Small intestine (tissue), 7 donors: ENCODE measurements around the gene TNFRSF12A. TPM values are rescaled to one million over a fixed set of nuclear protein-coding genes. Genes with fewer than 3 reads are reported as not detected.
A peak's percentile ranks its signal among the peaks of the same experiment; 100 is the strongest.
"Not testable (repeated sequence)": the region's sequence is repeated elsewhere in the genome, so short reads cannot be mapped to it uniquely, and the experiment has no call there.

Source experiments
- DNase-seq, 2 donors: peaks; one replicate each; pipeline versions ENCODE4 v3.0.0 to v3.0.0-alpha.2; 2013
- FAIRE-seq: peaks from 2 replicates; lab custom pipeline; 2012; peaks lifted over from hg19 to GRCh38; lab: Jason Lieb, UNC
- H3K27ac ChIP-seq, 3 donors: one replicate each; pipeline ENCODE4 v1.5.1; 2013; ENCODE audit warnings: low read length in 2 of 3, mild to moderate bottlenecking in 2 of 3, control low read depth in 1 of 3, inconsistent platforms in 1 of 3, low read depth in 1 of 3, moderate library complexity in 1 of 3
- H3K27me3 ChIP-seq, 3 donors: one replicate each; pipeline ENCODE4 v1.6.1; 2013; ENCODE audit warnings: low read length in 3 of 3, inconsistent platforms in 1 of 3; ENCODE audit not compliant: control insufficient read depth in 3 of 3, insufficient read depth in 3 of 3
- H3K36me3 ChIP-seq, 3 donors: one replicate each; pipeline ENCODE4 v1.6.1; 2013; ENCODE audit warnings: low read length in 3 of 3, inconsistent platforms in 1 of 3, low read depth in 1 of 3, mild to moderate bottlenecking in 1 of 3, moderate library complexity in 1 of 3; ENCODE audit not compliant: control insufficient read depth in 3 of 3, insufficient read depth in 2 of 3
- H3K4me1 ChIP-seq, 3 donors: one replicate each; pipeline ENCODE4 v1.6.1; 2013; ENCODE audit warnings: low read length in 2 of 3, inconsistent platforms in 1 of 3, low read depth in 1 of 3, mild to moderate bottlenecking in 1 of 3, moderate library complexity in 1 of 3; ENCODE audit not compliant: control insufficient read depth in 3 of 3, insufficient read depth in 2 of 3
- H3K4me3 ChIP-seq, 3 donors: one replicate each; pipeline ENCODE4 v1.5.1; 2013; ENCODE audit warnings: low read length in 3 of 3, control low read depth in 1 of 3, inconsistent platforms in 1 of 3, low read depth in 1 of 3, mild to moderate bottlenecking in 1 of 3, moderate library complexity in 1 of 3
- H3K9me3 ChIP-seq, 2 donors: one replicate each; pipeline ENCODE4 v1.6.1; 2013; ENCODE audit warnings: low read depth in 1 of 2, low read length in 1 of 2; ENCODE audit not compliant: control insufficient read depth in 2 of 2, insufficient read depth in 1 of 2
- WGBS, 3 donors: extraction: QIAGEN DNeasy Blood & Tissue Kit; methylation state at CpG; one replicate each; pipeline ENCODE4 v1.1.7; 2013; 5-methylcytosine and 5-hydroxymethylcytosine counted together
- polyA plus RNA-seq, 4 donors: library from polyadenylated mRNA; stranded (reverse) in 3 of 4; unstranded in 1 of 4; fragments of 200-250 nt in 3 of 4; fragments of 120-200 nt in 1 of 4; gene quantifications; one replicate each; pipeline versions ENCODE4 v1.2.1 to v1.2.3, GENCODE V29; 2013
- donor health status: healthy with polysubstance abuse.
- donor health status: control.
- donor health status: control.
- donor health status: Bipolar disorder and iron deficiency.
- donor health status: healthy.

TNFRSF12A gene
- polyA plus RNA-seq, 4 donors = 27.4 to 259 (median 80.2) TPM

DNA sequence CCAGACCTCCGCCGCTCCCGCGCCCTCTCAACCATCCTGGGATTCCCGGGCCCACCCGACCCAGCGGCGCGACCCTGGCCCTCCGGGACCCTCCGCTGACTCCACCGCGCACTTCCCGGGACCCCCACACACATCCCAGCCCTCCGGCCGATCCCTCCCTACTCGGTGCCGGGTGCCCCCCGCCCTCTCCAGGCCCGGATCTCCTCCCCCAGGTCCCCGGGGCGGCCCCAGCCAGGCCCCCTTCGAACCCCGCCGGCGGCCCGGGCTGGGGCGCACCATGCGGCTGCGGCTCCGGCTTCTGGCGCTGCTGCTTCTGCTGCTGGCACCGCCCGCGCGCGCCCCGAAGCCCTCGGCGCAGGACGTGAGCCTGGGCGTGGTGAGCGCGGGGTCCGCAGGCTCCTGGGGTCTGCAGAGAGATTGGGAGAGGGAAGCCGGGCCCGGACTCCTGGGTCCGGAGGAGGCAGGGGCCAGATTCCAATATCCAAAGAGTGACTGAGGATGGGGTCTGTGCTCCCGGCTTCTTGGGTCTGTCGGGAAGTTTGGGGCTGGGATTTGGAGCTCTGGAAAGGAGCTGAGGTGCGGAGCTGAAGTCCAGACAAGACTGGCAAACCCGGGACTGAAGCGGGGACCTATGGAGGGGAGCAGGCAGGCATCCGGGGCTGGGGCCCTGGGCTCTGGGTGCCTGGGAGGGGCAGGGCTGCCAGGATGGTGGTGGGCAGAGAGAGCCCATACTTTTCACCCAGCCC, 26.6 kb downstream of the TNFRSF12A start:
- DNase-seq (no peak), FAIRE-seq (no peak)
- WGBS, 3 donors = 2% methylated on average over 41 to 54 of the region's 54 CpGs
- H3K4me3 ChIP-seq = peak overlapping the region in 1 of 3 donors; percentile 43
- H3K4me1 ChIP-seq = peaks cover 0 to 7% (median 3%) of the 10 kb centered on the region in 3 donors
- no peaks in the 10 kb centered on the region for H3K36me3 ChIP-seq
- H3K27me3 ChIP-seq = peaks cover 0 to 93% (median 12%) of the 10 kb centered on the region in 3 donors
- no peak overlapping the region for H3K27ac ChIP-seq
- H3K9me3 ChIP-seq = peaks cover 0 to 2% of the 10 kb centered on the region in 2 donors

DNA sequence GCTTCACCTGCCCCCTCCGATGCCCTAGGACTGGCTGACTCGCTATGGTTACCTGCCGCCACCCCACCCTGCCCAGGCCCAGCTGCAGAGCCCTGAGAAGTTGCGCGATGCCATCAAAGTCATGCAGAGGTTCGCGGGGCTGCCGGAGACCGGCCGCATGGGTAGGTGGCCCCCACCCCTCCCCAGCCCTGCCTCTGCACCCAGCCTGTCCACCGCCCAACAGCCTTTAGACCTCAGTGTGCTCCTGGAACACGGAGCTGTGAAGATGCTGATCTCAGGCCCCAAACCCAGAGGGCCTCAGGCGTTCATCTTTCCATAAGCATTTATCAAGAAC, 27.2 kb downstream of the TNFRSF12A start:
- no peak overlapping the region for H3K27ac ChIP-seq
- FAIRE-seq = no peak
- peaks cover 0 to 87% (median 12%) of the 10 kb centered on the region in 3 donors for H3K27me3 ChIP-seq

DNA sequence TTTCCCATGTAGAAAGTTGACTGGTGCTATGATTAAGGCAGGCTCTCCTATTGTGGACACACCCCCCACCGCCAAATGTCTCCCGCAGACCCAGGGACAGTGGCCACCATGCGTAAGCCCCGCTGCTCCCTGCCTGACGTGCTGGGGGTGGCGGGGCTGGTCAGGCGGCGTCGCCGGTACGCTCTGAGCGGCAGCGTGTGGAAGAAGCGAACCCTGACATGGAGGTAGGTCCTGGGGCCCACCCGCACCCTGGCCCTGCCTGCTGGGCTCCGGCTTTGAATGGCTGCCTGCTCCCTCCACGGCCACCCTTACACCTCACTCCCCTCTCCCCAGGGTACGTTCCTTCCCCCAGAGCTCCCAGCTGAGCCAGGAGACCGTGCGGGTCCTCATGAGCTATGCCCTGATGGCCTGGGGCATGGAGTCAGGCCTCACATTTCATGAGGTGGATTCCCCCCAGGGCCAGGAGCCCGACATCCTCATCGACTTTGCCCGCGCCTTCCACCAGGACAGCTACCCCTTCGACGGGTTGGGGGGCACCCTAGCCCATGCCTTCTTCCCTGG, 29.8 kb downstream of the TNFRSF12A start:
- H3K36me3 ChIP-seq = peaks cover 0 to 7% (median 0%) of the 10 kb centered on the region in 3 donors
- H3K9me3 ChIP-seq = no peaks in the 10 kb centered on the region
- DNase-seq = no peak
- peaks cover 0 to 66% (median 6%) of the 10 kb centered on the region in 3 donors for H3K27me3 ChIP-seq
- WGBS, 3 donors = 81 to 83% (median 82%) methylated on average over 21 to 26 of the region's 26 CpGs
- peaks cover 0 to 7% (median 3%) of the 10 kb centered on the region in 3 donors for H3K4me1 ChIP-seq
- no peak for FAIRE-seq
- no peak overlapping the region for H3K4me3 ChIP-seq
- no peak overlapping the region for H3K27ac ChIP-seq

More for the DNA sequence above, 27.2 kb downstream of the TNFRSF12A start:
- H3K9me3 ChIP-seq = peaks cover 0 to 2% of the 10 kb centered on the region in 2 donors
- H3K4me1 ChIP-seq = peaks cover 0 to 7% (median 3%) of the 10 kb centered on the region in 3 donors
- H3K4me3 ChIP-seq = no peak overlapping the region
- H3K36me3 ChIP-seq = no peaks in the 10 kb centered on the region
- WGBS, 3 donors = 7 to 16% (median 13%) methylated on average over 10 to 13 of the region's 13 CpGs
- no peak for DNase-seq

DNA sequence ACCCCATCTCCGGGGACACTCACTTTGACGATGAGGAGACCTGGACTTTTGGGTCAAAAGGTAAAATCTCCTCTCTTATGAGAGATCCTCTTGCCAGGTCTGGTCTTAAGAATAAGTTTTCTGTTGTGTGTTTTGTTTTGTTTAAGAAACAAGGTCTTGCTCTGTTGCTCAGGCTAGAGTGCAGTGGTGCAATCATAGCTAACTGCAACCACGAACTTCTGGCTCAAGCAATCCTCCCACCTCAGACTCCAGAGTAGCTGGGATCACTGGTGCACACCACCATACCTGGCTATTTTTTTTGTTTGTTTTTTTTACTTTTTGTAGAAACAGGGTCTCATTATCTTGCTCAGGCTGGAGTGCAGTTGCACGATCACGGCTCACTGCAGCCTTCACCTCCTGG, 30.3 kb downstream of the TNFRSF12A start:
- no peak for DNase-seq
- 53 to 70% (median 54%) methylated on average over 5 of the region's 5 CpGs for WGBS, 3 donors
- H3K36me3 ChIP-seq = peaks cover 0 to 11% (median 0%) of the 10 kb centered on the region in 3 donors
- no peak overlapping the region for H3K4me3 ChIP-seq
- H3K27ac ChIP-seq = no peak overlapping the region
- peaks cover 0 to 61% (median 3%) of the 10 kb centered on the region in 3 donors for H3K27me3 ChIP-seq
- H3K4me1 ChIP-seq = peaks cover 0 to 7% (median 3%) of the 10 kb centered on the region in 3 donors
- FAIRE-seq = no peak
- no peaks in the 10 kb centered on the region for H3K9me3 ChIP-seq

GRCh38 chr16:3051009-3051408, 30.8 kb downstream of the TNFRSF12A start:
- H3K27me3 ChIP-seq = peaks cover 0 to 56% (median 3%) of the 10 kb centered on the region in 3 donors
- peaks cover 0 to 3% (median 2%) of the 10 kb centered on the region in 3 donors for H3K4me1 ChIP-seq
- WGBS, 3 donors = 21 to 35% (median 34%) methylated on average over 4 of the region's 4 CpGs
- H3K27ac ChIP-seq = no peak overlapping the region
- no peak overlapping the region for H3K4me3 ChIP-seq
- FAIRE-seq = no peak
- no peaks in the 10 kb centered on the region for H3K9me3 ChIP-seq
- peaks cover 0 to 11% (median 0%) of the 10 kb centered on the region in 3 donors for H3K36me3 ChIP-seq
- no peak for DNase-seq

GRCh38 chr16:3051494-3051893, 31.3 kb downstream of the TNFRSF12A start:
- WGBS, 3 donors = 50 to 79% (median 53%) methylated on average over 9 of the region's 9 CpGs
- Histone ChIP-seq H3K36me3 (peaks cover 0 to 11% (median 0%) of the 10 kb centered on the region in 3 donors), H3K27me3 (peaks cover 0 to 51% (median 3%) of the 10 kb centered on the region in 3 donors), H3K4me3 (no peak overlapping the region), H3K4me1 (no peaks in the 10 kb centered on the region), H3K27ac (no peak overlapping the region), H3K9me3 (no peaks in the 10 kb centered on the region)
- DNase-seq (no peak), FAIRE-seq (no peak)

- H3K36me3 ChIP-seq = peaks cover 0 to 14% (median 0%) of the 10 kb centered on the region in 3 donors
- not testable (repeated sequence) for H3K27ac ChIP-seq, DNase-seq, FAIRE-seq, H3K9me3 ChIP-seq, H3K4me3 ChIP-seq, H3K4me1 ChIP-seq
- WGBS, 3 donors = 72 to 86% (median 82%) methylated on average over 9 to 11 of the region's 12 CpGs
- H3K27me3 ChIP-seq = peaks cover 0 to 39% (median 0%) of the 10 kb centered on the region in 3 donors
These were observed 32.6 kb downstream of the TNFRSF12A start for GRCh38 chr16:3052571-3053329.

- H3K9me3 ChIP-seq, H3K4me3 ChIP-seq, H3K27ac ChIP-seq, FAIRE-seq, H3K4me1 ChIP-seq, DNase-seq: not testable (repeated sequence)
- 83 to 87% (median 85%) methylated on average over 8 to 13 of the region's 13 CpGs for WGBS, 3 donors
- peaks cover 0 to 14% (median 0%) of the 10 kb centered on the region in 3 donors for H3K36me3 ChIP-seq
- peaks cover 0 to 33% (median 0%) of the 10 kb centered on the region in 3 donors for H3K27me3 ChIP-seq
These were observed 33.2 kb downstream of the TNFRSF12A start for GRCh38 chr16:3053330-3053710.
